GM10248 (cell line): ENCODE results near the gene THRA.

ENCODE experiments used
- CTCF ChIA-PET: fragments of 300-600 bp; sonication (Branson Sonifier 250); formaldehyde crosslinking; extraction: SDS; loops from one replicate; lab custom pipeline; 2021; ENCODE audit warnings: antibody characterized with exemption; lab: Yijun Ruan, JAX
- POLR2A ChIA-PET: fragments of 350-650 bp; sonication (Branson Sonifier 250); formaldehyde crosslinking; extraction: SDS; loops from one replicate; lab custom pipeline; 2020; ENCODE audit warnings: antibody characterized with exemption; lab: Yijun Ruan, JAX
- DNase-seq: peaks from one replicate; pipeline ENCODE4 v3.0.0; 2012; ENCODE audit errors: extremely low spot score
- TF ChIP-seq, protein P1 (sequence below): IDR thresholded peaks from 2 replicates; pipeline ENCODE4 v1.5.1; 2012; ENCODE audit warnings: mild to moderate bottlenecking, low read depth; ENCODE audit errors: extremely low read depth, missing control alignments, control extremely low read depth

Gene THRA

DNA sequence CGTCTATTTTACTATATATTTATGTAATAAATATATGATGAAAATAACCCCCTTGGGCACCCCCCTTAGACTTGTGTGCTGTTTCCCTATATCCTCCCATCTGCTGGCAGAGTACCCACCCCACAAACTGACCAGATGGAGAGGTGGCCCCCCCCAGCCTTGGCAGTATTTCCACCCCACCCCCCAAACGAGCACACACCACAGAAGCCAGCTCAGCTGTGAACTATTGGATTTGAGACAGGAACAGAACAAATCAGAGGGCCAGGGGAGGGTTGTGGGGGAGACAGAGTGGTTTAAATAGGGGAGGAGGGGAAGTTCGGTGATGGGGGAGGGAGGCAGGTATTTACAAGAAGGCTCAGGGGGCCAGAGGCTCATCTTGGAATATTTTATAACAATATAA is 29.8 kb downstream of the THRA start:
- no peak for DNase-seq
- TF ChIP-seq, protein P1, sequence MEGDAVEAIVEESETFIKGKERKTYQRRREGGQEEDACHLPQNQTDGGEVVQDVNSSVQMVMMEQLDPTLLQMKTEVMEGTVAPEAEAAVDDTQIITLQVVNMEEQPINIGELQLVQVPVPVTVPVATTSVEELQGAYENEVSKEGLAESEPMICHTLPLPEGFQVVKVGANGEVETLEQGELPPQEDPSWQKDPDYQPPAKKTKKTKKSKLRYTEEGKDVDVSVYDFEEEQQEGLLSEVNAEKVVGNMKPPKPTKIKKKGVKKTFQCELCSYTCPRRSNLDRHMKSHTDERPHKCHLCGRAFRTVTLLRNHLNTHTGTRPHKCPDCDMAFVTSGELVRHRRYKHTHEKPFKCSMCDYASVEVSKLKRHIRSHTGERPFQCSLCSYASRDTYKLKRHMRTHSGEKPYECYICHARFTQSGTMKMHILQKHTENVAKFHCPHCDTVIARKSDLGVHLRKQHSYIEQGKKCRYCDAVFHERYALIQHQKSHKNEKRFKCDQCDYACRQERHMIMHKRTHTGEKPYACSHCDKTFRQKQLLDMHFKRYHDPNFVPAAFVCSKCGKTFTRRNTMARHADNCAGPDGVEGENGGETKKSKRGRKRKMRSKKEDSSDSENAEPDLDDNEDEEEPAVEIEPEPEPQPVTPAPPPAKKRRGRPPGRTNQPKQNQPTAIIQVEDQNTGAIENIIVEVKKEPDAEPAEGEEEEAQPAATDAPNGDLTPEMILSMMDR: no peak
- ChIA-PET POLR2A (no interaction called here), CTCF (interaction anchor here (1.3 to 1.9 kb wide), 3 partner anchors 17 to 20 kb away, joined by 3 to 11 read pairs (median 7); no protein-coding TSS in a partner anchor)

DNA sequence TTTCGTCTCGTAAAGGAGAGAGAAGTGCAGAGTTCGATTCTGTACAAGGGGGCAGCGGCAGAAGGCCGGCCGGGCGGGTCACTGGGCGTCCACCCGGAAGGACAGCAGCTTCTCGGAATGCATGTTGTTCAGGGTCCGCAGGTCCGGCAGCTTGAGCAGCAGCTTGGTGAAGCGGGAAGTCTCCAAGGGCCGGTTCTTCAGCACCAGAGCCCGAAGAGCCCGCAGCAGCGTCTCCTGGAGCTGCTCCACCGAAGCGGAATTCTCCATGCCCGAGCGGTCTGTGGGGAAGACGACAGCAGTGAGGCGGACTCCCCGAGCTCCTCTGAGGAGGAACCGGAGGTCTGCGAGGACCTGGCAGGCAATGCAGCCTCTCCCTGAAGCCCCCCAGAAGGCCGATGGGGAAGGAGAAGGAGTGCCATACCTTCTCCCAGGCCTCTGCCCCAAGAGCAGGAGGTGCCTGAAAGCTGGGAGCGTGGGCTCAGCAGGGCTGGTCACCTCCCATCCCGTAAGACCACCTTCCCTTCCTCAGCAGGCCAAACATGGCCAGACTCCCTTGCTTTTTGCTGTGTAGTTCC is 30.3 kb downstream of the THRA start:
- CTCF ChIA-PET: interaction anchor here (0.6 to 2.7 kb wide), 5 partner anchors 8 to 27 kb away, joined by 3 to 14 read pairs (median 7); no protein-coding TSS in a partner anchor
- POLR2A ChIA-PET: no interaction called here
- TF ChIP-seq, protein P1: no peak
- no peak for DNase-seq

DNA sequence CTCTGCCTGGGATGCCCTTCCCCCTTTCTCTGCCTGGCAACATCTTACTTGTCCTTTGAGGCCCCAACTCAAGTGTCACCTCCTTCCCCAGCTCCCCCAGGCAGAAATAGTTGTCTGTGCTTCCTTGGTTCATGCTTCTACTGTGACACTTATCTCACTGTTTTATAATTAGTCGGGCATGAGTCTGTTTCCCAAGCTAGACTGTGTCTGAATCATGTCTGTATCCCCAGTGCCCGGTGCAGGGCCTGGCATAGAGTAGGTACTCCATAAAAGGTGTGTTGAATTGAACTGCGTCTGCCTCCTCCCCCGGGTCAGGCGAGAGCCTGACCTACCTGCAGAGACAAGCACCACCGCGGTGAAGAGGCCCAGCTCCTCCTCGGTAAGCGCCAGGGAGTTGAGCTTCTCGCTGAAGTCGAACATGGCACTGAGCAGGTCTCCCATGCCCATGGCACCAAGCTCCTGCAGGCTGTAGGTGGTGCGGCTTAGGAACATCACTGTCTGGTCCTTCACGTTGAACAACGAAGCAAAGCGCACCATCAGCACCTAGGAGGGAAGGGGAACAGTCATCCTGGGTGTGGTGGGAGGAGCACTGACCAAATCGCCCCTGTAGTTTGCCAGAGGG is 30.9 kb downstream of the THRA start:
- CTCF ChIA-PET: interaction anchor here (0.6 to 2.7 kb wide), 6 partner anchors 8 to 27 kb away, joined by 3 to 14 read pairs (median 6); no protein-coding TSS in a partner anchor
- POLR2A ChIA-PET: no interaction called here
- TF ChIP-seq, protein P1: no peak
- DNase-seq: no peak

DNA sequence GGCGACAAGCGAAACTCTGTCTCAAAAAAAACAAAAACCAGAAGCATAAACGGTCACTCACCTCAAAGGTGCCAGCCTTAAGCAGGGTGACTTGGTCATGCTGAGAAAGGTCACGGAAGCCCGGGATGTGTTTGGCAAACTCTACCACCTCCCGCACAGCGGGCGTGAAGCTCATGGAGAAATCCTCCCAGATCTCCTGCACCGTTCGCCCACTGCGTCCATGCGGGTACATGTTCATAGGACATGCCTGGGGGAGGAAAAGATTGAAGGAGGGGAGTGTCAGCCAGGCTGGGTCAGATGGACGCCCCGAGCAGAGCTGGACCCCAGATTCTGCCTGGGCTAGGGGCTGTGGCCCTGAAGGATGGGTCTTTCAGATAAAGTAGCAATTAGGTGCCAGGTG is 32.1 kb downstream of the THRA start:
- no peak for DNase-seq
- CTCF ChIA-PET: interaction anchor here (0.6 to 10.7 kb wide), 4 partner anchors 9 to 40 kb away, joined by 3 to 180 read pairs (median 8); no protein-coding TSS in a partner anchor
- POLR2A ChIA-PET: no interaction called here
- TF ChIP-seq, protein P1: no peak

DNA sequence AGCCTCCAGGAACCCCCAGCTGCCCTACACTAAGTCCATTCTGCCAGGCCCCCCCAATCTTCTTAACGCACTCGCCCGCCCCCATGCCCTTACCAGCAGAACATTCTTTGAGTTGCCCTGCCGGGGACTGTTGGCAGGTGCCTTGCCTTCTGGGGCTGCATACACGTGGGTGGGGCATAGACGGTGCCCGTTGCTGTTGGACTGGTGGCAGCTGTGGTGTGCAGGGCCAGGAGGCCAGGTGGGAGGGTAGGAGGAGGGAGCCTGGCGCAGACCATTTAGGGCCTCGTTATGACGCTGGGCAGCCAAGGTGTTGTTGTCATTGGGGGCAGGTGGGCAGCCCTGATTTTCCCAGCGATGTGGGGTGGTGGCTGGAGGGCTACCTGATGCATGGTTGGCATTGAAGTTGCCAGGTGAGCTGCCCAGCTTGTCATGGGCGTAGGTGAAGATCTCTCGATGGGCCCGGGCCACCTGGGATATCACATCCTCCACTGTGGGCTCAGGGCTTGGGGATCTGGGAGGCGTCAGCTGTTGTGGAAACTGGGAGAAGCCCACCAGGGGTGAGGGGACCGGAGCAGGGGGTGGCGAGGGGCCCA is 32.7 kb downstream of the THRA start:
- CTCF ChIA-PET: interaction anchor here (0.6 to 10.7 kb wide), 4 partner anchors 10 to 40 kb away, joined by 3 to 180 read pairs (median 8); no protein-coding TSS in a partner anchor
- POLR2A ChIA-PET: no interaction called here
- no peak for DNase-seq
- TF ChIP-seq, protein P1: no peak

DNA sequence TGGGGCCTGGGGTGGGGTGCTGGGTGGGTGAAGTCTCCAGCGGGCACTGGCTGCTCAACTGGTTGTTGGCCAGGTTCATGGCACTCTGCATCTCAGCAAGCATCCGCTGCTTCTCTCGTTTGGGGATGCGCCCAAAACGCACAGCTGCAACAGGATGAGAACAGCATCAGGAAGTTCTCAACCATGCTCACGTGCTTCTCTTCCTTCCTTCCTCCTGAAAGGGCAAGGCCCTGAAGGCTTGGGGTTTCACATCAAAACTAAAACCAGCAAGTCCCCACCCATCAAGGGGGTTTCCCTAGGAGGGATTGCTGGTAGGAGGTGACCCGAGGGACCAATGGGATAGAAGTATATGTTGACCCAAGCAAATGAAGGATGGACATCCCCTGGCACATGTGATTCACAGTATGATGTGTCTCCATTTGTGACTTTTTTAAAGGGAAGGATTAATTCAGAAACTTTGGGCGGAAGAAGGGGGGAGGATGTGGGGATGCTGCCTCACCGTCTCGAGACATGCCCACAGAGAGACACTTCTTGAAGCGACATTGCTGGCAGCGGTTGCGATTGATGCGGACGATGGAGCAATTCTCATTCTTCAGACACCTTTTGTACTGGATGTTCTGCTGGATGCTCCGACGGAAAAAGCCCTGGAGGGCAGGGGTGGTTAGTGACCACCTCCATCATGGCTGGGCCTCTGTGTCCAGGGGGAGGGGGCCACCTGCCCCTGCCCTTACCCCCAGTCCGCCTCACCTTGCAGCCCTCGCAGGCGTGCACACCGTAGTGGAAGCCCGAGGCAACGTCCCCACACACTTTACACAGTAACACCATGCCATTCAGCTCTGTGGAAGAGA is 33.4 kb downstream of the THRA start:
- ChIA-PET CTCF (interaction anchor here (1.3 to 10.7 kb wide), 5 partner anchors 10 to 116 kb away, joined by 3 to 180 read pairs (median 14); partner anchors contain the start of gene PSMD3), POLR2A (no interaction called here)
- TF ChIP-seq, protein P1: no peak
- DNase-seq: peak; percentile 96
